Measurements from ENCODE around the gene ZNF174.

ZNF174 gene

GRCh38 chr16:3443108-3444031, 42.4 kb downstream of the ZNF174 start, which contains the start of the genes NAA60 and ZNF597:
TSS of gene NAA60 (plus strand) at chr16:3443680. CDS start at chr16:3476228, 32,548 bp downstream.
TSS of gene ZNF597 (minus strand) at chr16:3443504. CDS start at chr16:3443153, 351 bp downstream.
- peaks cover 0 to 19% (median 10%) of the 10 kb centered on the region in 3 donors for H3K9me3 ChIP-seq
- peak within 1 kb of the TSS; percentile 69 to 76 for H3K27ac ChIP-seq
- H3K4me1 ChIP-seq = peaks cover 0 to 17% (median 3%) of the 10 kb centered on the region in 4 donors
- DNase-seq = peak; percentile 80 to 92
- peaks cover 25 to 35% (median 25%) of the 10 kb centered on the region in 3 donors for H3K36me3 ChIP-seq
- no peak for TF ChIP-seq CTCF (IDR thresholded peaks at IDR 0.05)
- intact Hi-C loops (cut with DNase I; ENCODE audit: low total_unique reads) = no loop called here
- H3K27me3 ChIP-seq = no peaks in the 10 kb centered on the region
- peak within 1 kb of the TSS; percentile 67 to 69 for H3K4me3 ChIP-seq

DNA sequence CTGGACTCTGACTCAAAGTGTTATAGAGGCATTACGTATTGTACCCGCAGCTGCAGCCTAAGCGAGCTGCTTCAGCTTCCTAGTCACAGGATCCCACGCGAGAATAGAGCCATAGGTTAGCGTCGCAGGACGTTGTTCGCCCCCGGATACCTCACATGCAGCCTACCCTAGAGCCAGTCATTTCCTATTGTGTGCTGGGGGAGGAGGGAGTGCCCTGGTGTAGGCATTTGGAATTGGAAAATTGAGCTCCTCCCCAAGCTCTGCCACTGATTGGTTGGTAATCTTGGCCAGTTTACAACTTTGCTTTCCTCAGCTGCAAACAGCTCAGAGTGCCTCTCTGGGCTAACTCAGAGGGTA, 43.0 kb downstream of the ZNF174 start:
- intact Hi-C loops (cut with DNase I; ENCODE audit: low total_unique reads) = no loop called here
- TF ChIP-seq CTCF (IDR thresholded peaks at IDR 0.05) = no peak
- Histone ChIP-seq H3K27ac (peak overlapping the region; percentile 69 to 76), H3K27me3 (no peaks in the 10 kb centered on the region), H3K9me3 (peaks cover 0 to 15% (median 5%) of the 10 kb centered on the region in 3 donors), H3K36me3 (peaks cover 20 to 35% (median 23%) of the 10 kb centered on the region in 3 donors), H3K4me3 (peak overlapping the region; percentile 67 to 69), H3K4me1 (peaks cover 0 to 17% (median 3%) of the 10 kb centered on the region in 4 donors)
- no peak for DNase-seq

- peaks cover 0 to 10% (median 5%) of the 10 kb centered on the region in 3 donors for H3K36me3 ChIP-seq
- TF ChIP-seq CTCF (IDR thresholded peaks at IDR 0.05) = no peak
- peaks cover 0 to 16% (median 10%) of the 10 kb centered on the region in 4 donors for H3K4me1 ChIP-seq
- DNase-seq = no peak
- no peaks in the 10 kb centered on the region for H3K27me3 ChIP-seq
- H3K9me3 ChIP-seq = no peaks in the 10 kb centered on the region
- no peak overlapping the region for H3K4me3 ChIP-seq
- no peak overlapping the region for H3K27ac ChIP-seq
- intact Hi-C loops (cut with DNase I; ENCODE audit: low total_unique reads) = loop anchor here (10.0 kb wide), 1 partner anchor 219 kb away; the partner anchor contains the start of gene ZNF200
These were observed 53.1 kb downstream of the ZNF174 start for GRCh38 chr16:3454093-3454492.

DNA sequence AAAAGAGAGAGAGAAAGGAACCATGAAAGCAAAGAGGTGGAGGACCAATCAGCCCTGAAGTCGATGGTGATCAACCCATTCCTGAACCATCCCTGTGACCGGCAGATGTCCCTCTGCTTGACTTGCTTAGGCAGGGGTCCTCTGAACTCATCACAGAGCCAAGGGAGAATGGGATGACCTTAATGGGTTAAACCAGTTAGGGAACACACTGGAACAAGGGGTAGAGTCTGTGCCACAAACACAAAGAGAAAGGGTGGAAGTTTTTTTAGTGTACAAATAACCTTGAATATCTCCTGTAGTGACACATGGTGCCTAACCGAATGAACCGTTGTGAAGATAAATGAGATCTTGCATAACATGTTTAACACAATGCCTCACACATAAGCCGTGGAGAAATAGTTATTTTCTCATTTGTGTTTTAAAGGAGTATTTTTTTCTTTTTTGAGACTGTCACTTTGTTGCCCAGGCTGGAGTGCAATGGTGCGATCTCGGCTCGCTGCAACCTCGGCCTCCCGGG, 53.7 kb downstream of the ZNF174 start:
- peaks cover 0 to 7% (median 0%) of the 10 kb centered on the region in 3 donors for H3K36me3 ChIP-seq
- no peaks in the 10 kb centered on the region for H3K9me3 ChIP-seq
- H3K27ac ChIP-seq = no peak overlapping the region
- DNase-seq = no peak
- H3K4me3 ChIP-seq = no peak overlapping the region
- intact Hi-C loops (cut with DNase I; ENCODE audit: low total_unique reads) = loop anchor here (5.0 to 10.0 kb wide), 2 partner anchors 147 to 220 kb away; partner anchors contain the start of genes TIGD7, ZNF200 and ZNF75A
- TF ChIP-seq CTCF (IDR thresholded peaks at IDR 0.05) = no peak
- H3K27me3 ChIP-seq = no peaks in the 10 kb centered on the region
- H3K4me1 ChIP-seq = peaks cover 0 to 22% (median 16%) of the 10 kb centered on the region in 4 donors

GRCh38 chr16:3457434-3458252, 56.6 kb downstream of the ZNF174 start:
- H3K9me3 ChIP-seq = no peaks in the 10 kb centered on the region
- H3K27me3 ChIP-seq = no peaks in the 10 kb centered on the region
- no peaks in the 10 kb centered on the region for H3K36me3 ChIP-seq
- H3K4me1 ChIP-seq = peaks cover 0 to 47% (median 34%) of the 10 kb centered on the region in 4 donors
- peak; percentile 54 to 55 for TF ChIP-seq CTCF (IDR thresholded peaks at IDR 0.05)
- peak overlapping the region; percentile 80 to 93 for H3K4me3 ChIP-seq
- intact Hi-C loops (cut with DNase I; ENCODE audit: low total_unique reads) = loop anchor here (1.0 to 10.0 kb wide), 3 partner anchors 56 to 223 kb away; partner anchors contain the start of genes TIGD7, ZNF174, ZNF200 and ZNF75A
- peak; percentile 76 to 92 for DNase-seq
- peak overlapping the region; percentile 91 to 97 for H3K27ac ChIP-seq
